GM10266 (cell line): ENCODE results near the gene DCLK1.

ENCODE experiments used
- DNase-seq: peaks from one replicate; pipeline ENCODE4 v3.0.0; 2012; ENCODE audit errors: extremely low spot score
- CTCF ChIP-seq: IDR thresholded peaks from 2 replicates; pipeline ENCODE4 v1.5.1; 2012; ENCODE audit warnings: mild to moderate bottlenecking, low read depth; ENCODE audit not compliant: control insufficient read depth, insufficient read depth; ENCODE audit errors: missing control alignments

Gene DCLK1

GRCh38 chr13:35996360-35996759 is 134.8 kb downstream of the DCLK1 start:
- no peak for DNase-seq
- TF ChIP-seq CTCF = no peak

GRCh38 chr13:35995136-35995535 is 136.0 kb downstream of the DCLK1 start:
- no peak for TF ChIP-seq CTCF
- no peak for DNase-seq

- TF ChIP-seq CTCF = no peak
- no peak for DNase-seq
Observed at GRCh38 chr13:35994131-35994966, 136.8 kb downstream of the DCLK1 start.

- no peak for DNase-seq
Observed at GRCh38 chr13:35993686-35994085, 137.5 kb downstream of the DCLK1 start.

GRCh38 chr13:35992964-35993363 is 138.2 kb downstream of the DCLK1 start:
- DNase-seq = no peak
- TF ChIP-seq CTCF = no peak

More at GRCh38 chr13:35993686-35994085, 137.5 kb downstream of the DCLK1 start:
- TF ChIP-seq CTCF = no peak

GRCh38 chr13:35990196-35990595 is 141.0 kb downstream of the DCLK1 start:
- DNase-seq = no peak
- no peak for TF ChIP-seq CTCF

- DNase-seq = no peak
- no peak for TF ChIP-seq CTCF
Observed at GRCh38 chr13:35988648-35989081, 142.5 kb downstream of the DCLK1 start.
